HPDE6-E6E7 (cell line): ENCODE data around the gene DIS3L2.
"Not testable (repeated sequence)": the region's sequence is repeated elsewhere in the genome, so short reads cannot be mapped to it uniquely, and the experiment has no call there.

Experiments
- DNase-seq: peaks from one replicate; pipeline ENCODE4 v3.0.0; 2011; ENCODE audit warnings: missing footprints; ENCODE audit errors: extremely low spot score

Gene DIS3L2

DNA sequence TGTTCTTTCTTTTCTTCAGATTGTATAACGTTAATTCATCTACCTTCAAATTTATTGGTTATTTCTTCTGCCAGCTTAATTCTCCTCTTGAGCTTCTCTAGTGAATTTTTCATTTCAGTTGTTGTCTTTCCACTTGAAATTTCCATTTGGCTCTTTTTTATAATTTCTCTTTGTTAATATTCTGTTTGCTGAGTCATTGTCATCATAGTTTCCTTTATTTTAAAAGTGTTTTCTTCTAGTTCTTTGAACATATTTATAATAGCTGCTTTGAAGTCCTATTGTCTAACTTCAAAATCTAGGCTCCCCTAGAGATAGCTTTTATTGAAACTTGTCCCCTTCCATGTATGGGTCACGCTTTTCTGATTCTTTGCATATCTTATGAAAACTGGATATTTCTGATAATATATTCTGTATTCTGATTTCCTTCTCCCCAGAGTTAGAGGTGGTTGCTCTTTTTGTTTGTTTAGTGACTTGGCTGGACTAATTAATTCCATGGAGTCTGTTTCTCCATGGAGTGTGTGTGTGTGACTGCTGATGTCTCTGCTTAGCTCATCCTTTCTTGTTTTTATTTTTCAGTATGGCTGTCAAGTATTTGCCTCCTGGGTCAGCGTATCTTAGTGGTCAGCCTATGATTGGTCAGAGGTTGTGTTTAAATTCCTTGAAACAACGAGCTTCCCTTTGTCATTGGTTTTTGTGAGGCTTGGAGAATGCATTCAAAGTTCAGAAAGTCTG lies 47.6 kb downstream of the DIS3L2 start:
- DNase-seq, result no peak

DNA sequence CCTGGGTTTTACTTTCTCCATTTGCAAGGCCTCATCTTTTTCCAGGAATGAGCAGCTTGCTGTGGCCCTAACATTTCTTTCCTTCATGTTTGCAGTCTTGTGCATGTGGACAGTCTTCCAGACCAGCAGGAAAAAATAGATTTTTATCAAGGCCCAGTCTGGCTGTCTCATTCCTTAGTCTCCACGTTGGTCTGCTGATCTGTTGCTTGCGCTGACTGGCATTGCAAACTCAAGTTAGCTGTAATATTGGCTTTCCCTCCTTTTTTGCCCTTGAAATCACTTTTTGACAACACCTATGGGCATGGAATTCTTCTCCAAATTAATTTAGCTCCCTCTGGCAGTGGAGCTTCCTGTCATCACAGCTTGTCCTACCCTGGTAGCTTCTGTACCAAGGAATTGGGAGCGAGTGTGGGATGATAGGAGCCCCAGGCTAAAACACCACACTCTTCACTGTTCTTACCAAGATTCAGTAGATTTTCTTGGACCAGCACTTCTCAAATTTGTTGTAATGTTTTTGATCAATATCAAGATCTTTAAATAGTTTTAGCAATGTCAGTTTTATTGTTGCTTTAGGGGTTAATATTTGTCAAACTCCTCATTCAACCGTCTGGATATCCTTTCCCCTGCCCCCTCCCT lies 48.2 kb downstream of the DIS3L2 start:
- DNase-seq, result no peak

DNA sequence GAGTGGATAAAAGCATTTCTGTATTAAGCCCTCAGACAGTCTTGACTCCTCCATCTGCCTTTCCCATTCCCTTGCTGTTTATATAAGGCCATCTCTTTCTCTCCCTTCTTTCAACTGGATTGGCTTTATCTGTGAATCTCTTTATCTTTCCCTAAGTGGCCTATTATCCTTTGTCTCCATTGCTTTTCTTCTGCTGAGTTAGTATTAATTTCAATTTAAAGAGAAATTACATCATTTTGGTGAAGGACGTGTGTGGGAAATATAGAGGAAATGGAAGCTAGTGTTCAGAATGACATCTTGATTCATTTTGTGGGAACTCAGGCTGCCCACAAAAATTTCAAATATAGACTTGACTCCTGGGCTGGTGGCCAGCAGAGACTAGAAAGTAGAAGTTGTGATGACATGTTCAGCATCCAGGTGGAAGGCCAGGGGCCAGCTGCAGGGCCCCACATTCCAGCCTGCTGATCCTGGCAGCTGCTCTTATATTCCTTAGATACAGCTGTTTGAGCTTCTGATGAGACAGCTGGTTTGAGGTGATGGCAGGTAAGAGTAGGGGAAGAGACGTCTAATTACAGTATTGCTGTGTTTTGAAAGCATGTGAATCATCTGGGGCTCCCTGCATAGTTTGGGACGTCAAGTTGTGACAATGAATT lies 52.3 kb downstream of the DIS3L2 start:
- peak; percentile 63 for DNase-seq

DNA sequence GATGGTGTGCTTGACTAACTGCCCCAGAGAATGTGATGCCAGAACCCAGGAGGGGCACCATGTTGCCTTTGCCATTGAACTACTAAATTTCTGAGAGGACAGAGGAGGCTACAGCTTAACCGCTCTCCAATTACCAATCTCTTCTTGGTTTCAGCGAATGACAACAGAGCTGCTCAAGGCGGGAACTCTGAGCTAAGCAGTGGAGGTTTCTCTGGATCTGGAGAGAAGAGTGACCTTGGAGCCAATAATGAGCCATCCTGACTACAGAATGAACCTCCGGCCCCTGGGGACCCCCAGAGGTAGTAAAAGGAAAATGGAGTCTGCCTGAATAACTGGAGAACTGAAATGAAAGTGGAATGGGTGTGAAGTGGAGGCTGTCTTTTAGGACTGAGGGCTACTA lies 53.2 kb downstream of the DIS3L2 start:
- DNase-seq, result no peak

DNA sequence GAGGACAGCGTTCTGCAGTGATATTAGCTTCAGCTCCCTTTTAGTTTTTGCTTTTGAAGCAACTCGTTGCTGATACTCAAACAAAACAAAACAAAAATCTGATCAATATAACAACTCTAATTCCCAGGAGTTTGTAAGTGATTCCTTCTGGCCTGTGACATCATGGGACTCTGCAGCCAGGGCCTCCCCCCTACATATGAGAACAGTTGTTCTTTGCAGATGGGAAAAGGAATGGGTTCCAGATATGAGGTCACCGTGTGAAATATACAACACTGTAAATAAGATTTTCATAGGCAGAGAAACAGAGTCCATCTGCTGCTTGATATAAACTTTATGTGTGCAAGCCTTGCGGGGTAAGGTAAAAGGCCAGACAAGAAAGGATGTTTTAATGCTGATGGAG lies 56.7 kb downstream of the DIS3L2 start:
- no peak for DNase-seq

DNA sequence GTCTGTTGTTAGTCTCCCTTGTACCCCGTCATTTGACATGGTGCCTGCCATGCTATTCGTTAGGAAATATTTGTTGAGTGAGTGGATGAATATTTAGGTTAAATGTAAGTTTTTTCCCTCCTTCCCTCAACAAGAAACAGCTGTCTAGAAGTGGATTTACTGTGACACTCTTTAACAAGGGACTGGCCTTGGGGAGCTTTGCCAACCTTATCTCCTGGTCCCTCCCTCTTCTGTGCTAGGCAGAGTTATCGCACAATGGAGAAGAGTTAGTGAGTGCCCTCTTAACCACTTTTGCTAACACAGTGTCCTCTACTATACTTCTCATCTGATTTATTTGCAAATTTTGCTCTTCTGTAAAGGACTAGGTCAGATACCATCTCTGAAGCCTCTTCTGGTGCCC lies 61.2 kb downstream of the DIS3L2 start:
- DNase-seq, result no peak

DNA sequence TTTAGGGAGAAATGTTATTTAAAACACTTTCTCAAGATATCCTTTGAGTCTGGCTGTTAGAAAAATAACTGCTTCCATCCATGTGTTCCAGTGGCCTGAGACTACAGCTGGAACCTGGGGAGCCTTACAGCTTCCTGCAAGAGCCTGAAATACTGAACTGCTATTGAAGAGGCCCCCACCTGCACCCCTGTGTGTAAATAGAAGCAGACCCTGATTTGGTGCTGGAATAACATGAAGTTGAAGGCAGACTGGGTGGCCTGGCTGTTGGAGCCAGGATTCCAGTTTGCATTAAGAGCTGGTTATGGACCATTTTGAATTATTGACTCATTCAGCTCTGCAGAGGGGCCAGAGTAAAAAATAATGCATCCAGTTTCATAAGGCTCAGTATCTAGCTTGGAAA lies 61.9 kb downstream of the DIS3L2 start:
- no peak for DNase-seq

DNA sequence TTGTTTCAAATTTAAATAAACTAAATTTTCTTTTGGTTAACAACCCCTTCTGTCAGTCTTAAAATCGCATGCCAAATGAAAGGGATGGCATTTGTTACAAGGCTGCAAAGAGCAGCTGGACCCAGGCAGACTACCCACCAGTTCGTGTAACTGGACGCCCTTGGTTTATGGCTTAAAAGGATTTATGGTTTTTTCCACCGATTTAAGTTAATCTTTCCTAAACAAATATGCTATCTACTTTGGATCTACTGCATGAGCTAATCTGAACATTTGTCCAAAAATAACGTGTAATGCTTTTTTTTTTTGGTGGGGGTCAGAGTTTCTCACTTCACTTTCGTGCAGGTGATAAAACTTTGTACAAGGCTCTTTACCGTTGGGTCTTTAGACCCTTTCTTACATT lies 62.9 kb downstream of the DIS3L2 start:
- no peak for DNase-seq

DNA sequence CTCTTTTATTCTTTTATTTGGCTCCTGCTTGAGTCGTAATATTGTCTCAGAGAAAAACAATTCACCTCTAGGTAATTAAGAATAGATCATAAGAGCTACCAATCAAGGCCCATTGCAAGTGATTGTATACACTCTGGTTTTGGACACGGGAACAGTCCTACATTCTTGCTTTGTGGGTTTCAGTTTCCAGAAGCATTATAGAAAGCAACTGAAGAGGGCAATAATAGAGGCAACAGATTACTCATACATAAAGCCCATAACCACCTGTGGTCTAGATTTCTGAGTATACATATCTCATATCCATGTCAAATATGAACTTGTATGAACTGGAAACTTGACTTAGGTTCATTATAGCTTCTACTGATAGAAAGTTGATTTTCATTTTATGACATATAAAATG lies 65.4 kb downstream of the DIS3L2 start:
- no peak for DNase-seq

DNA sequence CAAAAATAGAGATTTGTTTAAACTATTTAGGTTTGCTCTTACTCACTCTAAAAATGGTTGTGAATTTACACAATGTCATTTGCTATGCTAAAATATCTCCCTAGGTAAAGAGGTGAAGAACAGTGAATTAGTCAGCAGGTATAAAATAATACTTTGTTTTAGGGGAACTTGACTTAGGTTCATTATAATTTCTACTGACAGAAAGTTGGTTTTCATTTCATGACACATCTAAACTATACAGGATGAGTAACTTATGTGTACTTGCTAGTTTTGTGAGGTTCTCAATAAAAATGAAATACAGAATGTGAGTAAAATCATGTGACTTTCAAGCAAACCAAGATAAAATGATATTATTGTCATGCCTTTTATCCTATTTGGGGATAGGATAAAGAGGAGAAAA lies 66.0 kb downstream of the DIS3L2 start:
- DNase-seq, result no peak

DNA sequence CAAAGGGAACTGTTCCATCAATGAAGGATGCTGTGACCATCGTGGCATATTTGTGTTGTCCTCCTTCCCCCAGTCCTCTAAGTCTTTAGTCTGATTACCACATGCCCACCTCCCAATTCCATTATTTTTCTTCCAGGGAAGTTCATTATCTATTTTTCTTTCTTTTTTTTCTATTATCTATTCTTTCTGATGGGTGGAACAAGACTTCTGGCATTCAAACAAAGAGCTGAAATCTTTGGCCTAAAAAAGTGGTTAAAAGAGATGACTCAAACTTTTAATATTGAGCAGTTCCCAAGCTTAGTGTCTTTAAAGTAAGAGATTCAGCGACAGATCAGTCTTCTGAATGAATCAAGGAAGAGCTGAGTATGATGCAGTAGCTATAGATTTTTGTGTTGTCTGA lies 66.6 kb downstream of the DIS3L2 start:
- no peak for DNase-seq

DNA sequence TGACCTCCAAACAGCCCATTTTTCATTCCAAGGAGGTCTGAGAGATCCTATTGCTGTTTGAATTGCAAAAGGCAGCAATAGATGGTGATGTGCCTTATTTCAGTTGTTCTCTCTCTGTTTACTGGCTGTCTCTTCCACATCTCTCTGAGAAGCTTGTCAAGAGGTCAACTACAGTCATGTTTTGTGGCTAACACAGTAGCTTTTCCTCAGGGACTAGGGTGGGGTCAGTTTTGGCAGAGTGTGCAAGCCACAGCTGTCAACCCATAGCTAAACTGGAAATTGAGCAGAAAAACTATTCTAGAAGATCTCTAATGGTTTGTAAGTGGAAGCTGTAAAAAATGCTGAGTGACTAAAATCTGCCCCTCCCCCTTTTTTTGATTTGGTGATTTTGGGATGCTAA lies 67.1 kb downstream of the DIS3L2 start:
- DNase-seq, result no peak

DNA sequence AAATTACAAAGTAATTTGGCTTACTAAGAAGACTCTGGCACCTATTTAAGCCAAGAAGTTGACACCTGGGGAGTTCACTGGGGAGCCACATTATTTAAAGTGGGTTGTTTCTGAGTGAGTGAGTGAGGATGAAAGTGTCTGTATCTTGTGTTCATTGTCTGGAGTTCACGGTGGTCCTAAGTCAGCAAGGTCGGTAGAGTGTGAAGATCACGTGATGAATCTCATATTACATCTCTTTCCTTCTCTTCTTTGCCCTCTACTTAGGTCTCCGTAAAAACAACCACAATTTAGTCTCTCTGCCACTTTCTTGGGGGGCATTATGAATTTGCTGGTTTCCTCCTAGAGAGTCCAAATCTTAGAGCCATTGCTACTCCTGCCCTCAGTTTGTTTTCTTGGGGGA lies 67.8 kb downstream of the DIS3L2 start:
- no peak for DNase-seq

DNA sequence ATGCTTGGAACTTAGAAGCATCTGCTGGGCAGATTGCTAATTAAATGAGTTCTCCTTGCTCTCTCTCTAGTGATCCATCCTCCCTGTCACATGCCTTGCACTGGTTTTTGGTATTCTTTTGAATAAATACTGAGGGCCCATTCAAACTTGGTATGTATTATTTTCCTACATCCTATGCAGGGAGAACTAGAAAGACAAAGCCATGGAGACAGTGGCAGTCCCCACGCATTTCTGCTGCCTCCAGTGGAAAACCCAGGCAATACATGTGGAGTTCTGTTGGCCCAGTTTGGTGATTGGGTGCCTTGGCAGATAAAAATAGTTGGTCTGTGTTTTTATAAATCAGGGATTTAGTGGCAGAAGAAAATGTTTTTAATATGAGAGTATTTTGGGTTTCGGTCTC lies 68.7 kb downstream of the DIS3L2 start:
- no peak for DNase-seq

DNA sequence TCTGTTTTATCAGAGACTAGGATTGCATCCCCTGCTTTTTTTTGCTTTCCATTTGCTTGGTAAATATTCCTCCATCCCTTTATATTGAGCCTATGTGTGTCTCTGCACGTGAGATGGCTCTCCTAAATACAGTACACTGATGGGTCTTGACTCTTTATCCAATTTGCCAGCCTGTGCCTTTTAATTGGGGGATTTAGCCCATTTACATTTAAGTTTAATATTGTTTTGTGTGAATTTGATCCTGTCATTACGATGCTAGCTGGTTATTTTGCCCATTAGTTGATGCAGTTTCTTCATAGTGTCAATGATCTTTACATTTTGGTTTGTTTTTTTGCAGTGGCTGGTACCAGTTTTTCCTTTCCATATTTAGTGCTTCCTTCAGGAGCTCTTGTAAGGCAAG lies 73.8 kb downstream of the DIS3L2 start:
- not testable (repeated sequence) for DNase-seq

DNA sequence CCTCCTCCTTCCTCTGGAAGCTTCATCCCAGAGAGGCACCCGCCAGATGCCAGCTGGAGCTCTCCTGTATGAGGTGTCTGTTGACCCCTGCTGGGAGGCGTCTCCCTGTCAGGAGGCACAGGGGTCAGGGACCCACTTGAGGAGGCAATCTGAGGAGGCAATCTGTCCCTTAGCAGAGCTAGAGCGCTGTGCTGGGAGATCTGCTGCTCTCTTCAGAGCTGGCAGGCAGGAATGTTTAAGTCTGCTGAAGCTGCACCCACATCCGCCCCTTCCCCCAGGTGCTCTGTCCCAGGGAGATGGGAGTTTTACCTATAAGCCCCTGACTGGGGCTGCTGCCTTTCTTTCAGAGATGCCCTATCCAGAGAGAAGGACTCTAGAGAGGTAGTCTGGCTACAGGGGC lies 75.4 kb downstream of the DIS3L2 start:
- DNase-seq, result not testable (repeated sequence)

DNA sequence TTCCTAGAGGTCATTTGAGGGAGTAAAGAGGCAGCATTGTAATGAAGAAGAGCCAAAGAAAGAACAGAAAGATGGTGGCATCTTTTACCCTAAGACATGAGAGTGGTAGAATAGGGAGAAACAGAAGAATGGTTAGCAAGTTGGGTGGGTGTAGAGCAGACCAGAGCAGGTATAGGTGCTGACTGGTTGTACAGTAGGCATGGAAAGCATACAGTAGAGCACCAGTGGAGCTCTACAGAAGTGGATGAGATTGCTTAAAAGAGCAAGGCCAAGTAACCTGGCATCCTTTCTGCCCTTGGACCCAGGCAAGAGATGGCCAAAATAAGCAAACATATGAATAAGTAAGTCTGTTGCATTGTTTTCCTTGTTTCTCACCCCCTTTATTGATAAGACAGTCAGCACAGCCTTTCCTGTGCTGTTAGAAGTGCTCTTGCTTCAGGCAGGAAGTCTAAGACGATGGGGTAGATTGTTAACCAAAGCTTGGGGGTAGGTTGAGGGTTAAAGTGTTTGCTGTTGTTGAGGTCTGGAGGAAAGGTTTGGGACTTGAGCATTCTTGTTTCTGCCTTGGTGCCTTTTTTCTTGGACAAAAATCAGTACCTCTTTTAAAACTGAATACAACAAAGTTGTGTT lies 76.9 kb downstream of the DIS3L2 start:
- DNase-seq, result no peak

DNA sequence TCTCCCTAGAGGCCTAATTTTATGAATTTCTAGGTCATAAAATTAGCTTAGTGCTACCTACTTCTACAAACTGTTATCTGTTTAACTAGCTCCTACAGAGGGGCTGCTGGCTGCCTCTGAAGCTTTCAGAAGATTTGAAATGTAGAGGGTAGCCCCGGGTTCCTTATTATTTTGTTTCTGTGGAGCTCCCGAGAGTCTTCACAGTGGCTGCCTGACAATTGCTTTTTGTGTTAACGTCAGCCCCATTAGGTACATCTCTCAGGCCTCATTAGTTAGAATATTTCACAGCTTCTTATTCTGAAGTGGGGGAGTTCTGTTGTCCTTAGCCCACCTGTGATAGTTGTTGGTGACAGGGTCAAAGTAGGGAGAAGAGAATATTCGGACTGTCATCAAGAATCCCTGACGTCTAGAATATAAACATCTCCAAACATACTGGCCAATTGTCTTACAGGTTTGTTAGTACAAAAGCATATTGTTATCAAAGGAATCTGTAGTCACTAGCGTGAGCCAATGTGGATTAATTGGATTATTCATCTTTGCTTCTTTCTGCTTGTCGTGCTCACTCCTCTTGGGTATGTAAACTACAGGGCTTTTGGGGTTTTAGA lies 77.5 kb downstream of the DIS3L2 start:
- no peak for DNase-seq

DNA sequence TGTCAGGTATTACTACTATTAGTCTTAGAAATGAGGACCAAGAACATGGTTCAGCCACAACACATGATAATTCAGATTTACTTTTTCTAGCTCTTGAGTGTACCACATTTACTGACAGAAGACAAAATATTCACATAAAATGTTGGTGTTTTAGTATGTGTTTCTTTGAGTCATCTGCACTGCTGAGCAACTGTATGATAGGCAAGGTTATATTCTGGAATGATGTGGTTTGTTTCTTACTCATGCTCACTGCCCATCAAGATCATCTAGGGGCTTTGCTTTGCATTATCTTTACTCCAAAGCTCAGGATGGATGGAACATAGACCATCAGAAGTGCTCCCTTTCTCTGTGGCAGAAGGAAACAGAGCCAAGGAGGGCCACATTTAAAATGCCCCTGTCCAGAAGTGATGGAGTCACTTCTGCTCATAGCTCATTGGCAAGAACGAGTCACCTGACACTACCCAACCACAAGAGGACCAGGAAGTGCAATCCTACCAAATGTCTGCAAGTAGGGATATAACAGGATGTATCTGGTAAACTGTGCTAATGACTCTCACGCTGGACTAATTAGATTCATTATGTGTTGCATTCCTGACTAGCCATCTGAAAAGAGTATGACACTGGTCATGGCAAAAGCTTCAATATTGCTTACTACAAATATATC lies 81.5 kb downstream of the DIS3L2 start:
- DNase-seq, result no peak

DNA sequence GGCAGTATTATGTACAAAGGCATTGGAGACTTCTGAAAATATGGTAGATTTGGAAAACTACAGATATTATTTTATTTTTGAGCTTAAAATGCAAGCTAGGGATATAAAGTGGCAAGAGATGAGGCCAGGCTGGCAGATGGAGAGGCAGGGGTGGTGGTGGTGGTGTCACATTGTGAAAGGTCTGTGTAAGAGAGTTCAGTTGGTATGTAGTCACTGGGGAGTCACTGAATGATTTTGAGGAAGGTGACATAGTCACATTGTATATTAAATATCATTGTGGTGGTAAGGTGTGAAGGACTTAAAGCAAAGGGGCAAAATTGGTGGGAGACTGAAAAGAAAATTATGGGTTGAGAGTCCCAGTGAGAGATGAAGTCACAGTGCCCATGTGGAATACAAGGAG lies 82.5 kb downstream of the DIS3L2 start:
- DNase-seq, result no peak

DNA sequence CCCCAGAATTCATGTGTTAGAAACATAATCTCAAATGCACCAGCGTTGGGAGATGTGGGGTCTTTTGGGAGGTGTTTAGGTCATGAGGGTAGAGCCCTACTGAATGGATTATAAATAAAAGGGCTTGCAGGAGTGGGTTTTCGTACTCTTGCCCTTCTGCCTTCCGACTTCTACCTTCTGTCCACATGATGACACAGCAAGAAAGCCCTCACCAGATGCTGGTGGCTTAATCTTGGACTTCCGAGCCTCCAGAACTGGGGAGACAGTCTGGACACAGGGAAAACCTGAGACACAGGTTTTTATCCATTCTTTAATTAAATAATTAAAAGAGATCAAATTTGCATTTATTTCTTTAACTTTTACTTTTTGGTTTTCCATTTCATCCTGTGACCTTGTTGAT lies 87.8 kb downstream of the DIS3L2 start:
- DNase-seq, result no peak

DNA sequence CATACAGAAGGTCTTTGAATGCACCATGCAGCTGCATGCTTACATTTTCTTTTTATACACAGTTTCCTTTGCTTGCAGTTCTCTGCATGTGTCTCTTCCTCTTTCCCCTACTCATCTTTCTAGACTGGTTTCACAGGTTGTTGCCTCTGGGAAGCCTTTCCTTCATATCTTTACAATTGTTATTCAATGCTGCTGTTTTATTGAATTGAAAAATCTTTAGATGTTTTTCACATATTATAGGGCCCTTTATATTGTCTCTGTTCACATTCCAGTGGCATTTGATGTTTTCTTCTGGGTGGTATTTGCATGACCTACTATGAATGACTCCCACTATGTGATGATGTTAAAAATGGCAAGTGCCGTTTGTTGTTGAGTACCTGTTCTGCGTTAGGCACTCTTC lies 91.1 kb downstream of the DIS3L2 start:
- no peak for DNase-seq
